Pons (tissue), 1 donor: ENCODE data around the gene NEK10.
"Not testable (repeated sequence)": the region's sequence is repeated elsewhere in the genome, so short reads cannot be mapped to it uniquely, and the experiment has no call there.

Source experiments
- DNase-seq: peaks from one replicate; pipeline ENCODE4 v3.0.0-alpha.2; 2016; ENCODE audit warnings: low spot score

Gene NEK10

GRCh38 chr3:27352047-27352446, 17.1 kb downstream of the NEK10 start:
- no peak for DNase-seq

- DNase-seq, result no peak
Measured at GRCh38 chr3:27349832-27350231, 19.4 kb downstream of the NEK10 start.

DNA sequence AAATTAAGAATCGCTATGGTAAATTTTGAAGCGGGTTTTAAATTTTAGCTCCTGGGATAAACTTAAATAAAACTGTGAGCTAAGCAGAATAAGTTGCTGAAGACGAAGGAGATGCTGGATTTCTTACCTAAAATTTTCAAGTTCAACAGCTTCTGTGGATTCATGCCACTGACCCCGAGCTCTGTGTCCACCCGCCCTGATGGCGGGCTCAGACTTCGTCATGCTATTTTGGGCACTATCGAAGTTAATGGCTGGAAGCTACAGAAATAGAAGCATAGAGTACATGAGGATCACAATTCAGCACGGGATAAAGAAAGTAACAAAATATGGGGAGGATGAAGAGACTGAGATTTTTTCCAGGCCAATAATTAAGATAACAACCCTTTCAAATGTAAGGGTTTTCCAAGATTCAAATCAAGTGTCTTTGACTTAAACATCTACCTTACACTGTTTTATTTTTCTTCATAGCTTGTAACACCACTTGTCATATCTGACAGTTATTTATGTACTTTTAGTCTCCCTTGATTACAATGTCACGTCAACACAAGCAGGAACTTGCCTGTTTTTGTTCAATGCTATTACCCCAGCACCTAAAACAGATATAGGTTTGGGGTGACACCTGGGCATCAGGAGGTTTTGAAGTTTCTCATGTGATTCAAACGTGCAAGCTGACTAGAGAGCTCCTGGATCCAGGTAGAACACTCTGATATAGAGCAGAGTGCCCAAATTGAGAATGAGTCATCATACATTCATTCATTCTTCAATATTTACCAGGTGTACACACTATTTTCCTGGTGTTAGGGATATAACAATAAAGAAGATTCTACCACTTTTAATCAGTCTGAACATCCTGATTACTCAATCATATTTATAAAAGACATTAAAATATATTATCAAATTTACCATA, 23.0 kb downstream of the NEK10 start:
- no peak for DNase-seq

DNA sequence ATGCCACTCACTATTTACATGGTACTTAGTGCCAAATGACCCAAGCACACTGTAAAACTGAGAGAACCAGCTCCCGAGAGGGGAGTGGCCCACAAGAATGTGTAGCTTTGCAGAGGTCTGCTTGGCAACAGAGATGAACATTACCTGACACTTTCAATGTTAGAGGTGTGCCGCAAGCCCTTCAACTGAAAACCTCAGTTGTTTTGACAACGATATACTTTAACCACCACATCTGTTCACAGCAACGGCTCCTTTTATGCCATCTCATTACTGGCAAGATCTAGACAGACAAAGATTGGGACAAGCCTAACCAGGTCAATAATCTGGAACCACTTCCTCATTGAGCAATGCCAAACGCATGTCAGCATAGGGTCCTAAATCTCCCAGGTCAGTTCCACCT, 23.7 kb downstream of the NEK10 start:
- no peak for DNase-seq

GRCh38 chr3:27345045-27345444, 24.1 kb downstream of the NEK10 start:
- no peak for DNase-seq

DNA sequence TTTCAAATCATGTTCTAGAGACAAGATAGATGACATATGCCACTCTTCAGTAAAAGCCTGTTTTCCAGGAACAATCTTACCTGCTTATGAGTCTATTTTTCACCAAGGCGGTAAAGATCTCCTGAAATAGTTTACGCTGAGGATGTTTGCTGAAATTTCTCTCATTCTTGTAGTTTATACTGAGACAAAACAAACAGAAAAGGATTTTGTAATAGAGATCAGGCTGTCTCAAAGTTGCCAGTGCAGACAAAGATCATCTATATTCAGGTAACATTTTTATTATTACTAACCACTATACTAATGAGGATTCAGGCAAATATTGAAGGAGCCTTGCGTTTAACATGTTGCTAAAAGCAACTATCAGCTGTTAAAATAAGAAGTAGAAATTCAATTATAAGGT, 25.0 kb downstream of the NEK10 start:
- DNase-seq, result no peak

GRCh38 chr3:27342267-27342666, 26.9 kb downstream of the NEK10 start:
- DNase-seq, result no peak

DNA sequence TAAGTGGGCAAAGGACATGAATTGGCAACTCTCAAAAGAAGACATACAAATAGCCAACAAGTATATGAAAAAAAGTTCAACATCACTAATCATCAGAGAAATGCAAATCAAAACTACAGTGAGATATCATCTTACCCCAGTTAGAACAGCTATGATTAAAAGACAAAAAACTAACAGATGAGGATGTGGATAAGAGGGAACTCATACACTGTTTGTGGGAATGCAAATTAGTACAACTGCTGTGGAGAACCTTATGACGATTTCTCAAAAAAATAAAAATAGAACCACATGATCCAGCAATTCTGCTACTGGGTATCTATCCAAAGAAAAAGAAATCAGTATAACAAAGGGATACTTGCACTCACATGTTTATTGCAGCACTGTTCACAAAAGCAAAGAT, 28.6 kb downstream of the NEK10 start:
- DNase-seq, result no peak

DNA sequence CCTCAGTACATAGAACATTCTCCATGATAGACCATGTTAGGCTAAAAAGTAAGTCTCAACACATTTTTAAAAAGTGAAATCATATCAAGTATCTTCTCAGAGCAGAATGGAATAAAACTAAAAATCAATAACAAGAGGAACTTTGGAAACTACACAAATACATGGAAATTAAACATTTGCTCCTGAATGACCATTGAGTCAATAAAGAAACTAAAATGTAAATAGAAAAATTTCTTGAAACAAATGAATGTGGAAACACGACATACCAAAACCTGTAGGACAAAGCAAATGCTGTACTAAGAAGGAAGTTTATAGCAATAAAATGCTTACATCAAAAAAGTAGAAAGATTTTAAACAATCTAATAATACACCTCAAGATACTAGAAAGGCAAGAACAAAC, 33.6 kb downstream of the NEK10 start:
- DNase-seq, result no peak

DNA sequence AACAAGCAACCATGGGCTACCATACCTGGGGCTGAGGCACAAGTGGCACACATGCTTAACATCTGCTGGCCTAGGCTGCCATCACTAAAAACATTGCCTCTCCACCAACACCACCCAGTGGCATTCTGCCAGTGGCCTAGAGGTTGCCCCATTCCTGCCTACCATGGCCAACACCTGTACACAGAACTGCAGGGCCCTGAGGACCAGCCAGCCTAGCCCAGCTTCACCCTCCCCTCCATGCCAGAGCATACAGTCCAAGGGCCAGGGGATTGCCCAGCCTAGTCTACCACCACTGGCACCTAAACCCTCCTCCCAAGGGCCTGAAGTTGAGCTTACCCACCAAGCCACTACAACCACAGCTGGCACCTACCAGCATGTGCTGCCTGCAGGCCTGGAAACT, 35.3 kb downstream of the NEK10 start:
- DNase-seq, result no peak

DNA sequence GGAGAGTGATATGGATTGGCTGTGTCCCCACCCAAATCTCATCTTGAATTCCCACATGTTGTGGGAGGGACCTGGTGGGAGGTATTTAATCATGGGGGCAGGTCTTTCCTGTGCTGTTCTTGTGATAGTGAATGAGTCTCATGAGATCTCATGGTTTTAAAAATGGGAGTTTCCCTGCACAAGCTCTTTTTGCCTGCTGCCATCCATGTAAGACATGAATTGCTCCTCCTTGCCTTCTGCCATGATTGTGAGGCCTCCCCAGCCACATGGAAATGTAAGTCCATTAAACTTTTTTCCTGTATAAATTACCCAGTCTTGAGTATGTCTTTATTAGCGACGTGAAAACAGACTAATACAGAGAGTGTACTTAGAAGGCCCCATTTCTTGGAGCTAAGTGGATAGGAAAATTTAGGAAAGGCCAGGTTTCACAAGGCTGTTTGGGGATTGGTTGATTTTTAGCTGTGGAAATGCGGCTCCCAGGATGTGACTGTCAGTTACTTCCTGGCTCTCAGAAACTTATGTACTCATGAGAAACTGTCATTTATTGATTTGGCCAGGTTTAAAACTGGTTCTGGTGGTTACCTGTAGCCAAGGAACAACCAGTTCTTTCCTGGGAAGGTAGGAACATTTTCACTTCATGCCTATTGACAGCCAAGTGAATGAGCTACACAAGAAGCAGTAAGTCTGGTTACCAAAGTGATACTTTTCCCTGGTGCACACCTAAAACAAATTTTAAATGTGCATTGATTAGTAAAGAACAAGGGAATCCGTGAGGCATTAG, 40.0 kb downstream of the NEK10 start:
- not testable (repeated sequence) for DNase-seq

DNA sequence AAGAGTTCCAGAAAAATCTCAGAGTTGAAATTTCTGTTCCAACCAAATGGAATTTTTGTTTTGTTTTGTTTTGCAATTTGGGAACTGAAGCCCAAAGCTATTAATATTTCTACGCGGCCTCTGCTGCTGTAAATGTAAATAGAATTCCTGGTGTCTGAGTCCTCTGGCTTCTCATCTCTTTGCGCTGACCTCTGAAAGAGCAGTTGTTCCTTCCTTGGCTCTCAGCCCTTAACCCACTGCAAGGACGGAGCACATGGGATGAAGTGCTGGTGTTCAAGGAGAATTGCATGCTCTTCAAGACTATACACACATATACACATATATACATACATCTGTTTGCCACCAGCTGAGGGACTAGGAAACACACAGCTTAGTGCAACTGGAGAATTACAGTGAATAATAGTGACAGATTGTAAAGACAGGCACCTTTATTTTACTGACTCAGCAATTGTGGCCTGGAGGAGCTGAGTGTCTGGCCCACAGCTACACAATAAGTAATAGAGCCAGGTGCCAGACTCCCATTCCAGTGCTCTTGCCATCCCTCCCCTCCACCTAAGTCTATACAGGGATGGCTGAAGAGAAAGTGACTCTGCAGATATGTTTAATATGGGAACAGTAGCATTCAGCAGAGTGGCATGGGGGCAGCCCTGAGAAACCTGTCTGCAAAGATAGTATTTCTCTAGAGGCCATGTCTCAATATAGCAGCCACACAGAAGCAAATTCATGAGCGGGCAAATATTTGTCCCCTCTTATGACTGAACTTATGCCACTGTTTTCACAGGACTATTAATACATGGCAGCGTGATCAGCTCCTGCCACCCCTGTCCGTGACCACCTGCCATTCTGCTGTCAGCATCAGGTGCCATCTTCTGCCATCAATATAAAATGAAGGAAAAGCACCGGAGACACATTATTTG, 42.3 kb downstream of the NEK10 start:
- no peak for DNase-seq

DNA sequence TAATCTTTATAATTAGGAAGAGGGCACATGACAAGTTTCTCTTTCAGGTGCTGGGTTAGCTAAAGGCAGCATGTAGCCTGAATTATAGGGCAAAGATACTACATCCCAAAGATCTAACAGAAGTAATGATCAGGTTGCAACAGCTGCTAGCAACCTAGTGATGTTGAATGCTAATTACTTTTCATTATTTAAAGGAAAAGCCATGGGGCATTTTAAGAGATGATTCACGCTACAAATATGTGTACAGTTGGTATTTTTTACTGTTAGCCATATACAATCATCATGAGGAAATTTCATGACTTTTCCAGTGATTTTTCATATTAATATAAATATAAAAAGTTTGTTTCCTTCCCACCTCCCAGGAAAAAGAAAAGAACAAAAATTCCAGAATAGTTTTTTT, 43.0 kb downstream of the NEK10 start:
- no peak for DNase-seq

GRCh38 chr3:27325419-27325818, 43.8 kb downstream of the NEK10 start:
- DNase-seq, result no peak

GRCh38 chr3:27324686-27325085, 44.5 kb downstream of the NEK10 start:
- DNase-seq, result no peak

GRCh38 chr3:27323087-27323570, 46.1 kb downstream of the NEK10 start:
- DNase-seq, result no peak

- no peak for DNase-seq
Measured at GRCh38 chr3:27322634-27323033, 46.5 kb downstream of the NEK10 start.

- DNase-seq, result no peak
Measured at GRCh38 chr3:27319847-27320526, 49.2 kb downstream of the NEK10 start.

- no peak for DNase-seq
Measured at GRCh38 chr3:27319304-27319703, 49.9 kb downstream of the NEK10 start.

DNA sequence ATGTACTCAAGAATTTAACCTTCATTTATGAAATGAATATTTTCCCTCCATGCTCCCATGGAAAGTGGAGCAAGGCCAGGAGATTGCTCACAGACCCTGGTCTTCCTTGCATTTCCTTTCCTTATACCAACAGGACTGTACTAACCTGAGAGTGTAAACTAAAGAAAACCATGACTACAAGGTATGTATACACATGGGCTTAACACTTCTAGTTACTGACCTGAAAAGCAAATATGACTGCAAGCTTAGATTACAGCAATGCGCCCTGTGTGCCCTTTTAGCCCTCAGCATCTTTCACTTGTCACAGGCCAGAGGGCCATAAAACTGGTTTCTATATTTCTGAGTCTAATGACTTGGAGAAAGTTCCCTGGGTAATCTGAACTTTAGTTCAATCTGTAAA, 52.1 kb downstream of the NEK10 start:
- DNase-seq, result no peak

DNA sequence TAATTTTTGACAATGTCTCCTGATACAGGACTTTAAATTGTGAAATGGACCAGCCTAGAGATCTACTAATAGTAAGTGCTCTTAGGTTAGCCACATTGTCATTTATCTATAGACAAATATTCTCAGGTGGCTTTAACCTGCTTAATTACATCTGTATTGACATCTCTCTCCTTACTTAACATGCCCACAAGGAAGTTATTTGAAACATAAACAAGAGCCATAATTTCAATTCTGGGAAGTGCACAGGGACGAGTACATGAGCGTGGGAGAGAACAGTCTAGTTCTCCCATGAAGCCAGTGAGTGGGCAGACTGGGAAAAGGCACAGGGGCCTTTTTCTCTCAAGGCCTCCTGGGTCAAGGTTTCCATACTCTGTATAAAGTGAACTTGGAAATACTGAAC, 54.2 kb downstream of the NEK10 start:
- DNase-seq, result no peak
